Natural killer cell (primary cell): ENCODE data around the gene C6orf118. TPM values are rescaled to one million over a fixed set of nuclear protein-coding genes. Genes with fewer than 3 reads are reported as not detected.

Experiments used
- ATAC-seq, 3 donors: fragments of 150-1000 bp in 2 of 3; fragments of 200-7000 bp in 1 of 3; cut with Tn5 transposase; 1 replicate in 1 of 3; 2 replicates in 2 of 3; pipeline ENCODE4 v1.10.0; 2021; ENCODE audit warnings: mild to moderate bottlenecking in 2 of 3, moderate library complexity in 2 of 3
- DNase-seq, 2 donors: peaks; one replicate each; pipeline versions ENCODE4 v3.0.0 to v3.0.0-alpha.2; 2013 to 2021; ENCODE audit warnings: mixed read lengths in 1 of 2
- H3K27ac ChIP-seq: one replicate; pipeline ENCODE4 v1.5.1; 2013; ENCODE audit warnings: mild to moderate bottlenecking, low read length
- H3K27me3 ChIP-seq: one replicate; pipeline ENCODE4 v1.6.1; 2013; ENCODE audit warnings: low read length; ENCODE audit not compliant: control insufficient read depth, insufficient read depth
- H3K36me3 ChIP-seq: one replicate; pipeline ENCODE4 v1.6.1; 2013; ENCODE audit warnings: low read length; ENCODE audit not compliant: control insufficient read depth, insufficient read depth
- H3K4me1 ChIP-seq: one replicate; pipeline ENCODE4 v1.6.1; 2013; ENCODE audit warnings: low read length; ENCODE audit not compliant: control insufficient read depth, insufficient read depth
- H3K4me3 ChIP-seq: one replicate; pipeline ENCODE4 v1.5.1; 2013; ENCODE audit warnings: low read length
- H3K9me3 ChIP-seq: one replicate; pipeline ENCODE4 v1.6.1; 2013; ENCODE audit warnings: low read length; ENCODE audit not compliant: control insufficient read depth, insufficient read depth
- H3K27ac Mint-ChIP-seq, 2 donors: one replicate each; pipeline ENCODE4 v1.8.0; 2022; ENCODE audit warnings: mild to moderate bottlenecking in 2 of 2, mixed read lengths in 2 of 2, moderate library complexity in 1 of 2
- H3K27me3 Mint-ChIP-seq, 2 donors: one replicate each; pipeline ENCODE4 v1.8.0; 2022; ENCODE audit warnings: low read depth in 2 of 2, mixed read lengths in 2 of 2
- H3K36me3 Mint-ChIP-seq: one replicate; pipeline ENCODE4 v1.8.0; 2022; ENCODE audit warnings: mixed read lengths
- H3K4me1 Mint-ChIP-seq, 2 donors: one replicate each; pipeline ENCODE4 v1.8.0; 2022; ENCODE audit warnings: mixed read lengths in 2 of 2
- H3K4me3 Mint-ChIP-seq: one replicate; pipeline ENCODE4 v1.8.0; 2022; ENCODE audit warnings: mild to moderate bottlenecking, moderate library complexity, mixed read lengths
- H3K9me3 Mint-ChIP-seq, 2 donors: one replicate each; pipeline ENCODE4 v1.8.0; 2022; ENCODE audit warnings: mixed read lengths in 2 of 2
- WGBS: methylation state at CpG from one replicate; pipeline ENCODE4 v1.1.7; 2013; ENCODE audit warnings: missing lambda C conversion rate; ENCODE audit not compliant: insufficient coverage; 5-methylcytosine and 5-hydroxymethylcytosine counted together
- intact Hi-C: fragments of 100-400 bp; cut with micrococcal nuclease; formaldehyde crosslinking; loops from one replicate; pipeline ENCODE4 v1.14.2; 2022
- total RNA-seq, 4 donors: library from RNA; stranded (reverse); fragments of 120-200 nt in 1 of 4; gene quantifications; one replicate each; pipeline versions ENCODE4 v1.2.3 to v1.2.4, GENCODE V29; 2013 to 2022
- TF ChIP-seq, protein P1 (sequence below): fragments of 200-600 bp; IDR thresholded peaks from one replicate; pipeline ENCODE4 v1.8.0; 2022; ENCODE audit warnings: antibody characterized with exemption

C6orf118 gene
- total RNA-seq, 3 donors from 2014 or later (not counting 1 experiment from before 2014, with no cell fraction given): not detected

GRCh38 chr6:165232731-165233488 lies 76.5 kb downstream of the C6orf118 start:
- Histone ChIP-seq H3K4me3 (no peak overlapping the region), H3K9me3 (peaks cover 12% of the 10 kb centered on the region), H3K4me1 (no peaks in the 10 kb centered on the region), H3K36me3 (no peaks in the 10 kb centered on the region), H3K27me3 (no peaks in the 10 kb centered on the region), H3K27ac (no peak overlapping the region)
- DNase-seq (no peak), ATAC-seq (no peak)
- no peak overlapping the region for H3K27ac Mint-ChIP-seq
- TF ChIP-seq, protein P1, sequence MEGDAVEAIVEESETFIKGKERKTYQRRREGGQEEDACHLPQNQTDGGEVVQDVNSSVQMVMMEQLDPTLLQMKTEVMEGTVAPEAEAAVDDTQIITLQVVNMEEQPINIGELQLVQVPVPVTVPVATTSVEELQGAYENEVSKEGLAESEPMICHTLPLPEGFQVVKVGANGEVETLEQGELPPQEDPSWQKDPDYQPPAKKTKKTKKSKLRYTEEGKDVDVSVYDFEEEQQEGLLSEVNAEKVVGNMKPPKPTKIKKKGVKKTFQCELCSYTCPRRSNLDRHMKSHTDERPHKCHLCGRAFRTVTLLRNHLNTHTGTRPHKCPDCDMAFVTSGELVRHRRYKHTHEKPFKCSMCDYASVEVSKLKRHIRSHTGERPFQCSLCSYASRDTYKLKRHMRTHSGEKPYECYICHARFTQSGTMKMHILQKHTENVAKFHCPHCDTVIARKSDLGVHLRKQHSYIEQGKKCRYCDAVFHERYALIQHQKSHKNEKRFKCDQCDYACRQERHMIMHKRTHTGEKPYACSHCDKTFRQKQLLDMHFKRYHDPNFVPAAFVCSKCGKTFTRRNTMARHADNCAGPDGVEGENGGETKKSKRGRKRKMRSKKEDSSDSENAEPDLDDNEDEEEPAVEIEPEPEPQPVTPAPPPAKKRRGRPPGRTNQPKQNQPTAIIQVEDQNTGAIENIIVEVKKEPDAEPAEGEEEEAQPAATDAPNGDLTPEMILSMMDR: no peak
- H3K27me3 Mint-ChIP-seq: no peaks in the 10 kb centered on the region
- peaks cover 16 to 28% of the 10 kb centered on the region in 2 donors for H3K9me3 Mint-ChIP-seq
- H3K4me3 Mint-ChIP-seq: no peak overlapping the region
- WGBS: 70% methylated on average over 8 of the region's 8 CpGs
- intact Hi-C loops: no loop called here
- no peaks in the 10 kb centered on the region for H3K36me3 Mint-ChIP-seq
- H3K4me1 Mint-ChIP-seq: peaks cover 0 to 4% of the 10 kb centered on the region in 2 donors

- H3K36me3 ChIP-seq: no peaks in the 10 kb centered on the region
- Mint-ChIP-seq H3K27me3 (no peaks in the 10 kb centered on the region), H3K4me3 (no peak overlapping the region), H3K4me1 (peaks cover 0 to 4% of the 10 kb centered on the region in 2 donors), H3K9me3 (peaks cover 22 to 23% of the 10 kb centered on the region in 2 donors), H3K36me3 (no peaks in the 10 kb centered on the region), H3K27ac (no peak overlapping the region)
- DNase-seq (no peak), ATAC-seq (no peak)
- H3K27ac ChIP-seq: no peak overlapping the region
- H3K9me3 ChIP-seq: peaks cover 8% of the 10 kb centered on the region
- no peaks in the 10 kb centered on the region for H3K27me3 ChIP-seq
- H3K4me3 ChIP-seq: no peak overlapping the region
- intact Hi-C loops: no loop called here
- H3K4me1 ChIP-seq: no peaks in the 10 kb centered on the region
- TF ChIP-seq, protein P1: no peak
- 82% methylated on average over 14 of the region's 17 CpGs for WGBS
Observed at GRCh38 chr6:165231581-165232561, 77.5 kb downstream of the C6orf118 start.

DNA sequence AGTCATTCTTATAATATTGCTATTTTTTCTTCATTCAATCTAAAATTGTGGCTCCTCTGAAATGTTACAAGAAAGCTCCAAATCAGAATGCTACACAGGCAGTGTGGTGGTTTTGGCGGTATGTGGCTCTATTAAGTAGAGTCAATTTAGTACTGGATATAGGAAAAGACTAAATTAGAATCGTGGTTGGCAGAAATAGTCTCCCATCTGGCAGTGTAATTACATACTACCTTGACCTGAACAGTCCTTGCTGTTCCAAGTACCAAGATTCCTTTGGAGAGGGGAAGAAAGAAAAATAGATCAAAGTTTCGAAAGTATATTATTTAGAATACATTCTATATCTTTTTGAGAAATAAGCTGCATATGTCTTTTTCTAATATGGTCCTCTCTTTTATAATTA lies 78.2 kb downstream of the C6orf118 start:
- DNase-seq (no peak), ATAC-seq (no peak)
- TF ChIP-seq, protein P1: no peak
- intact Hi-C loops: no loop called here
- Histone ChIP-seq H3K4me3 (no peak overlapping the region), H3K27me3 (no peaks in the 10 kb centered on the region), H3K9me3 (peaks cover 2% of the 10 kb centered on the region), H3K27ac (no peak overlapping the region), H3K36me3 (no peaks in the 10 kb centered on the region), H3K4me1 (no peaks in the 10 kb centered on the region)
- WGBS: 88% methylated on average over 2 of the region's 3 CpGs
- Mint-ChIP-seq H3K36me3 (no peaks in the 10 kb centered on the region), H3K9me3 (peaks cover 22 to 24% of the 10 kb centered on the region in 2 donors), H3K4me3 (no peak overlapping the region), H3K27ac (no peak overlapping the region), H3K27me3 (no peaks in the 10 kb centered on the region), H3K4me1 (peaks cover 0 to 4% of the 10 kb centered on the region in 2 donors)
